GM12878 (cell line): ENCODE data around the gene PSMD4.

Experiments
- CBFB ChIP-seq: IDR thresholded peaks from 2 replicates; pipeline ENCODE4 v1.6.1; 2016; ENCODE audit warnings: antibody characterized with exemption, low read depth
- CEBPB ChIP-seq, 2 experiments: fragments of 150-350 bp in 1 of 2; IDR thresholded peaks; 2 replicates each; pipeline ENCODE4 v1.6.1; 2012 to 2014; ENCODE audit warnings: low read depth in 2 of 2, low read length in 2 of 2, borderline replicate concordance in 1 of 2, inconsistent platforms in 1 of 2
- CTCF ChIP-seq, 3 experiments: IDR thresholded peaks in 2 of 3; conservative IDR thresholded peaks in 1 of 3; 2 replicates each; pipeline ENCODE4 v1.5.1; 2011; ENCODE audit warnings: low read depth in 3 of 3, low read length in 3 of 3, mild to moderate bottlenecking in 3 of 3, control low read depth in 2 of 3, moderate library complexity in 2 of 3, inconsistent platforms in 1 of 3, mixed read lengths in 1 of 3; ENCODE audit not compliant: control insufficient read depth in 2 of 3, insufficient read depth in 1 of 3; ENCODE audit errors: extremely low read depth in 1 of 3
- NFYB ChIP-seq: IDR thresholded peaks from 2 replicates; pipeline ENCODE4 v1.6.1; 2011; ENCODE audit warnings: low read depth, mild to moderate bottlenecking, low read length, improper control_type of control experiment, moderate library complexity; ENCODE audit not compliant: insufficient read depth
- RFX5 ChIP-seq: IDR thresholded peaks from 2 replicates; pipeline ENCODE4 v1.6.1; 2011; ENCODE audit warnings: low read depth, low read length, improper control_type of control experiment
- ZSCAN29 ChIP-seq: fragments of 450-650 bp; IDR thresholded peaks from 2 replicates; pipeline ENCODE4 v1.6.1; 2017; ENCODE audit warnings: mild to moderate bottlenecking, moderate library complexity

GRCh38 chr1:151273924-151274466, 19.5 kb downstream of the PSMD4 start:
- TF ChIP-seq CBFB: no peak
- TF ChIP-seq CEBPB (IDR thresholded peaks at IDR 0.05; ENCODE audit: borderline replicate concordance in 1 of 2, low read depth in 2 of 2, low read length in 2 of 2): no peak
- TF ChIP-seq ZSCAN29: no peak
- TF ChIP-seq CTCF (IDR thresholded peaks at IDR 0.05 in 2 of 3, conservative IDR thresholded peaks at IDR 0.05 in 1 of 3; ENCODE audit: control insufficient read depth in 2 of 3, extremely low read depth in 1 of 3, insufficient read depth in 1 of 3, low read depth in 3 of 3, low read length in 3 of 3): no peak
- TF ChIP-seq NFYB: no peak
- no peak for TF ChIP-seq RFX5
